ENCODE data around the gene GNG13.

DNA sequence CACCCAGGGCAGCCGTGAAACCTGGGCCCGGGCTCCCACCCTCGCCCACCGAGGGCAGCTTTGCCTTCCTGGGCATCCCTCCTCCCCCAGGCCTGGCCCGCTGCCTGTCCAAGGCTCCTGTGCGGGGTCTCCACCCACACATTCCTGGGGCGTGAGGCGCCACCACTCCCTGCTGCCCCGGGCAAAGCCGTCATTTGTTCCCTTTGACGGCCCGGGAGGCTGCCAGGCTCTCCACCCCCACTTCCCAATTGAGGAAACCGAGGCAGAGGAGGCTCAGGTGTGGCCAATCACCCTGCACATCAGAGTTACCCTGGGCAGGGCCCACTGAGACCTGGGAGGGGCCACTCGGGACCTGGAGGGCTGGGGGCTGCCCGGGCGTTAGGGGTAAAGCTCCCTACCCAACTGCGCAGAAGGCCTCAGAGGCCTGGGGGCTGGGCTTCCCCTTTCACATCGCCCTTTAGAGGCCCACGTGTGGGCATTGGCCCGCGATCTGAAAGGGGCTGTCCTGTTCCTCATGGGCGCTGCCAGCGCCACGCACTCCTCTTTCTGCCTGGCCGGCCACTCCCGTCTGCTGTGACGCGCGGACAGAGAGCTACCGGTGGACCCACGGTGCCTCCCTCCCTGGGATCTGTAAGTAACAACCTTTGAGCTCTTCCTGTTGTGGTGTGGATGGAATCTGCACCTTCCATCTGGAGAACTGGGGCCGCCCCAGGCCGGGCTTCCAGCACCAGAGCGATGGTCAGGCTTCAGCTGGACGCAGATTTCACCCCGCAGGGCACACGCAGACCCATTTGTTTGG, 39.8 kb downstream of the GNG13 start, which contains the start of gene MSLN:
- TF ChIP-seq, protein P1, sequence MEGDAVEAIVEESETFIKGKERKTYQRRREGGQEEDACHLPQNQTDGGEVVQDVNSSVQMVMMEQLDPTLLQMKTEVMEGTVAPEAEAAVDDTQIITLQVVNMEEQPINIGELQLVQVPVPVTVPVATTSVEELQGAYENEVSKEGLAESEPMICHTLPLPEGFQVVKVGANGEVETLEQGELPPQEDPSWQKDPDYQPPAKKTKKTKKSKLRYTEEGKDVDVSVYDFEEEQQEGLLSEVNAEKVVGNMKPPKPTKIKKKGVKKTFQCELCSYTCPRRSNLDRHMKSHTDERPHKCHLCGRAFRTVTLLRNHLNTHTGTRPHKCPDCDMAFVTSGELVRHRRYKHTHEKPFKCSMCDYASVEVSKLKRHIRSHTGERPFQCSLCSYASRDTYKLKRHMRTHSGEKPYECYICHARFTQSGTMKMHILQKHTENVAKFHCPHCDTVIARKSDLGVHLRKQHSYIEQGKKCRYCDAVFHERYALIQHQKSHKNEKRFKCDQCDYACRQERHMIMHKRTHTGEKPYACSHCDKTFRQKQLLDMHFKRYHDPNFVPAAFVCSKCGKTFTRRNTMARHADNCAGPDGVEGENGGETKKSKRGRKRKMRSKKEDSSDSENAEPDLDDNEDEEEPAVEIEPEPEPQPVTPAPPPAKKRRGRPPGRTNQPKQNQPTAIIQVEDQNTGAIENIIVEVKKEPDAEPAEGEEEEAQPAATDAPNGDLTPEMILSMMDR (IDR thresholded peaks at IDR 0.05), result no peak
- TF ChIP-seq POLR2A (IDR thresholded peaks at IDR 0.05), result no peak

Measured in heart left ventricle (tissue), 13 donors.